ENCODE measurements around the gene PZP. TPM values are rescaled to one million over a fixed set of nuclear protein-coding genes. Genes with fewer than 3 reads are reported as not detected.

Gene PZP
- polyA plus RNA-seq, 1 donor from 2014 or later: not detected

DNA sequence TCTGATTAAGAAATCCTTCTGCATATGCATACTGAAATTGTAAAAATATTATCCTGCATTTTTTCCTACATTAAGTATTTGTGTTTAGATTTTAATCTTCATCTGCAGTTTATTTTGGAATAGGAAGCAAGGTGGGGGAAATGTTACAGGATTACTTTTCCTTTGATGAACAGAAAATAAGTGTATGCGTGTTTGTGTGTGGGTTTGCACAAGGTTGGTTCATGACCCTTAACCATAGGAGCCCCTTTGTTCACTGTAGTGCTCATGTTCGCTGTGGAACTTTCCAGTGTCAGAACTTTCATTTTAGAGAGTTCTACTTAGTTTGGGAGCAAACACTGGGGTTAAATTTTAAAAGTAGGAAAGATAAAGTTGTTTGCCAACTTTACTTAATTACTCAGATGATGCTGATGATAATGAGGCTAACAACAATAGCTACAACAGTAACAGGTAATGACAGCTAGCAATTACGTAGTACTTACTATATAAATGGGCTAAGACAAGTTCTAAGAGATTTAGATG lies 86.0 kb downstream of the PZP start:
- H3K9me3 ChIP-seq (ENCODE audit: low read length): no peaks in the 10 kb centered on the region
- H3K9me2 ChIP-seq (ENCODE audit: insufficient read depth, low read length): no peaks in the 10 kb centered on the region
- H3K27me3 ChIP-seq (ENCODE audit: insufficient read depth, low read depth, low read length): no peaks in the 10 kb centered on the region
- no peak overlapping the region for H3K4me2 ChIP-seq (ENCODE audit: low read length)
- H3K9ac ChIP-seq (ENCODE audit: low read length): no peak overlapping the region
- no peaks in the 10 kb centered on the region for H3F3A ChIP-seq (ENCODE audit: insufficient read depth, low read length, poor library complexity, severe bottlenecking)
- TF ChIP-seq, protein P1, sequence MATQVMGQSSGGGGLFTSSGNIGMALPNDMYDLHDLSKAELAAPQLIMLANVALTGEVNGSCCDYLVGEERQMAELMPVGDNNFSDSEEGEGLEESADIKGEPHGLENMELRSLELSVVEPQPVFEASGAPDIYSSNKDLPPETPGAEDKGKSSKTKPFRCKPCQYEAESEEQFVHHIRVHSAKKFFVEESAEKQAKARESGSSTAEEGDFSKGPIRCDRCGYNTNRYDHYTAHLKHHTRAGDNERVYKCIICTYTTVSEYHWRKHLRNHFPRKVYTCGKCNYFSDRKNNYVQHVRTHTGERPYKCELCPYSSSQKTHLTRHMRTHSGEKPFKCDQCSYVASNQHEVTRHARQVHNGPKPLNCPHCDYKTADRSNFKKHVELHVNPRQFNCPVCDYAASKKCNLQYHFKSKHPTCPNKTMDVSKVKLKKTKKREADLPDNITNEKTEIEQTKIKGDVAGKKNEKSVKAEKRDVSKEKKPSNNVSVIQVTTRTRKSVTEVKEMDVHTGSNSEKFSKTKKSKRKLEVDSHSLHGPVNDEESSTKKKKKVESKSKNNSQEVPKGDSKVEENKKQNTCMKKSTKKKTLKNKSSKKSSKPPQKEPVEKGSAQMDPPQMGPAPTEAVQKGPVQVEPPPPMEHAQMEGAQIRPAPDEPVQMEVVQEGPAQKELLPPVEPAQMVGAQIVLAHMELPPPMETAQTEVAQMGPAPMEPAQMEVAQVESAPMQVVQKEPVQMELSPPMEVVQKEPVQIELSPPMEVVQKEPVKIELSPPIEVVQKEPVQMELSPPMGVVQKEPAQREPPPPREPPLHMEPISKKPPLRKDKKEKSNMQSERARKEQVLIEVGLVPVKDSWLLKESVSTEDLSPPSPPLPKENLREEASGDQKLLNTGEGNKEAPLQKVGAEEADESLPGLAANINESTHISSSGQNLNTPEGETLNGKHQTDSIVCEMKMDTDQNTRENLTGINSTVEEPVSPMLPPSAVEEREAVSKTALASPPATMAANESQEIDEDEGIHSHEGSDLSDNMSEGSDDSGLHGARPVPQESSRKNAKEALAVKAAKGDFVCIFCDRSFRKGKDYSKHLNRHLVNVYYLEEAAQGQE (IDR thresholded peaks at IDR 0.05; ENCODE audit: borderline replicate concordance): no peak
- no peak for TF ChIP-seq EP300 (conservative IDR thresholded peaks at IDR 0.05; ENCODE audit: poor library complexity, severe bottlenecking)
- TF ChIP-seq POLR2AphosphoS5 (IDR thresholded peaks at IDR 0.05): no peak
- no peak for TF ChIP-seq RAD21 (conservative IDR thresholded peaks at IDR 0.05)
- no peak for TF ChIP-seq SMC3 (conservative IDR thresholded peaks at IDR 0.05; ENCODE audit: poor library complexity)
- TF ChIP-seq, protein P2, sequence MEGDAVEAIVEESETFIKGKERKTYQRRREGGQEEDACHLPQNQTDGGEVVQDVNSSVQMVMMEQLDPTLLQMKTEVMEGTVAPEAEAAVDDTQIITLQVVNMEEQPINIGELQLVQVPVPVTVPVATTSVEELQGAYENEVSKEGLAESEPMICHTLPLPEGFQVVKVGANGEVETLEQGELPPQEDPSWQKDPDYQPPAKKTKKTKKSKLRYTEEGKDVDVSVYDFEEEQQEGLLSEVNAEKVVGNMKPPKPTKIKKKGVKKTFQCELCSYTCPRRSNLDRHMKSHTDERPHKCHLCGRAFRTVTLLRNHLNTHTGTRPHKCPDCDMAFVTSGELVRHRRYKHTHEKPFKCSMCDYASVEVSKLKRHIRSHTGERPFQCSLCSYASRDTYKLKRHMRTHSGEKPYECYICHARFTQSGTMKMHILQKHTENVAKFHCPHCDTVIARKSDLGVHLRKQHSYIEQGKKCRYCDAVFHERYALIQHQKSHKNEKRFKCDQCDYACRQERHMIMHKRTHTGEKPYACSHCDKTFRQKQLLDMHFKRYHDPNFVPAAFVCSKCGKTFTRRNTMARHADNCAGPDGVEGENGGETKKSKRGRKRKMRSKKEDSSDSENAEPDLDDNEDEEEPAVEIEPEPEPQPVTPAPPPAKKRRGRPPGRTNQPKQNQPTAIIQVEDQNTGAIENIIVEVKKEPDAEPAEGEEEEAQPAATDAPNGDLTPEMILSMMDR (IDR thresholded peaks at IDR 0.05; ENCODE audit: poor library complexity, severe bottlenecking): no peak
- TF ChIP-seq TAF1 (IDR thresholded peaks at IDR 0.05; ENCODE audit: low read depth): no peak
- TF ChIP-seq MXI1 (conservative IDR thresholded peaks at IDR 0.05; ENCODE audit: poor library complexity, severe bottlenecking): no peak
- TF ChIP-seq EZH2 (IDR thresholded peaks at IDR 0.05; ENCODE audit: borderline replicate concordance, insufficient read depth, low read length, poor library complexity, severe bottlenecking): no peak
- H3K4me3 ChIP-seq (ENCODE audit: low read length): no peak overlapping the region
- no peak overlapping the region for H3K27ac ChIP-seq (ENCODE audit: low read length)
- no peaks in the 10 kb centered on the region for H4K20me1 ChIP-seq (ENCODE audit: insufficient read depth)
- no peaks in the 10 kb centered on the region for H3K79me2 ChIP-seq (replicated peaks; ENCODE audit: insufficient read depth, low read length)
- no peak overlapping the region for H2AFZ ChIP-seq (ENCODE audit: low read depth, low read length)
- H3K36me3 ChIP-seq (ENCODE audit: insufficient read depth, low read length): no peaks in the 10 kb centered on the region

DNA sequence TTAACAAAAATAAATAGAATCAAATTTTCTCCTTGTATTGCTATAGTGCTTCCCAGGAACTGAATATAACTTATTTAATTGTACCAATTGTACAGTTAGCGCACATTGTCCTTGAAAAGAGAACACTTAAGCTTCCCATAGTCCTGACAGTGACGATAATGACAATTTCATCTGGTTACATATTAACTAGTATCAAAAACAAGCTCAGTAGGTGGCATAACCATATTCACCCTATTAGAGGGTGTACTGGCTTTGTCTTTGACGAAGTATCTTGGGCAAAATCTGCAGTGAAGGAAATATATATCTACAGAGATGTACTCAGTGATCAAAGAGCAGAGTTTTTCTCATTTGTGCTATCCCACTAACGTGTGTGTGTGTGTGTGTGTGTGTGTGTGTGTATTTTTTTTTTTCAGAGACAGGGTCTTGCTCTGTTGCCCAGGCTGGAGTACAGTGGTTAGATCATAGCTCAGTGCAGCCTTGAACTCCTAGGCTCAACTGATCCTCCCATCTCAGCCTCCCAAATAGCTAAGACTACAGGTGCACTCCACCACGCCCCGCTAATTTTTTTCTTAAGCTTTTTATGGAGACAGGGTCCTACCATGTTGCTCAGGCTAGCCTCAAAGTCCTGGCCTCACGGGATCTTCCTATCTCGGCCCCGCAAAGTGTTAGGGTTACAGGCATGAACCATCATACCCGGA lies 87.6 kb downstream of the PZP start:
- no peaks in the 10 kb centered on the region for H3F3A ChIP-seq (ENCODE audit: insufficient read depth, low read length, poor library complexity, severe bottlenecking)
- no peak overlapping the region for H3K4me3 ChIP-seq (ENCODE audit: low read length)
- H3K79me2 ChIP-seq (replicated peaks; ENCODE audit: insufficient read depth, low read length): no peaks in the 10 kb centered on the region
- no peaks in the 10 kb centered on the region for H3K9me2 ChIP-seq (ENCODE audit: insufficient read depth, low read length)
- no peaks in the 10 kb centered on the region for H4K20me1 ChIP-seq (ENCODE audit: insufficient read depth)
- TF ChIP-seq EZH2 (IDR thresholded peaks at IDR 0.05; ENCODE audit: borderline replicate concordance, insufficient read depth, low read length, poor library complexity, severe bottlenecking) (no peak), RAD21 (conservative IDR thresholded peaks at IDR 0.05) (no peak), POLR2AphosphoS5 (IDR thresholded peaks at IDR 0.05) (no peak), MXI1 (conservative IDR thresholded peaks at IDR 0.05; ENCODE audit: poor library complexity, severe bottlenecking) (no peak), EP300 (conservative IDR thresholded peaks at IDR 0.05; ENCODE audit: poor library complexity, severe bottlenecking) (no peak), SMC3 (conservative IDR thresholded peaks at IDR 0.05; ENCODE audit: poor library complexity) (no peak), TAF1 (IDR thresholded peaks at IDR 0.05; ENCODE audit: low read depth) (no peak)
- TF ChIP-seq, protein P2 (IDR thresholded peaks at IDR 0.05; ENCODE audit: poor library complexity, severe bottlenecking): no peak
- TF ChIP-seq, protein P1 (IDR thresholded peaks at IDR 0.05; ENCODE audit: borderline replicate concordance): no peak
- H3K9me3 ChIP-seq (ENCODE audit: low read length): no peaks in the 10 kb centered on the region
- H3K36me3 ChIP-seq (ENCODE audit: insufficient read depth, low read length): no peaks in the 10 kb centered on the region
- H2AFZ ChIP-seq (ENCODE audit: low read depth, low read length): no peak overlapping the region
- no peak overlapping the region for H3K27ac ChIP-seq (ENCODE audit: low read length)
- no peaks in the 10 kb centered on the region for H3K27me3 ChIP-seq (ENCODE audit: insufficient read depth, low read depth, low read length)
- no peak overlapping the region for H3K4me2 ChIP-seq (ENCODE audit: low read length)
- H3K9ac ChIP-seq (ENCODE audit: low read length): no peak overlapping the region
